K562 (cell line): Measurements from ENCODE around the gene GLDC. TPM values are rescaled to one million over a fixed set of nuclear protein-coding genes. Genes with fewer than 3 reads are reported as not detected.

Source experiments
- ATAC-seq: fragments of 200-7000 bp; cut with Tn5 transposase; 3 replicates; pipeline ENCODE4 v1.9.1; 2020; ENCODE audit warnings: moderate library complexity
- BruUV-seq: library from RNA; stranded (reverse); fragments of 400-500 nt; replicated peaks from 2 replicates; lab custom pipeline; 2021; lab: Mats Ljungman, UMichigan
- CTCF ChIA-PET: fragments of 300-600 bp; formaldehyde crosslinking; extraction: SDS; loops from one replicate; lab custom pipeline; 2021; ENCODE audit warnings: low intra/inter-chr PET ratio; lab: Yijun Ruan, JAX
- POLR2A ChIA-PET: fragments of 300-600, 350-650 bp; sonication (Branson Sonifier 250); formaldehyde crosslinking; extraction: SDS; loops from one replicate; lab custom pipeline; 2021; ENCODE audit warnings: antibody characterized with exemption, inconsistent platforms; lab: Yijun Ruan, JAX
- DNase-seq, 4 experiments: peaks; one replicate each; pipeline versions ENCODE4 v3.0.0 to v3.0.0-alpha.2; 2011 to 2018; ENCODE audit warnings: low spot score in 3 of 4, mixed read lengths in 3 of 4; ENCODE audit errors: extremely low read depth in 1 of 4
- FAIRE-seq: peaks from 2 replicates; lab custom pipeline; 2011; peaks lifted over from hg19 to GRCh38; lab: Jason Lieb, UNC
- H2AFZ ChIP-seq: 2 replicates; pipeline ENCODE4 v1.6.0; 2011; ENCODE audit warnings: low read depth, low read length, control low read depth, inconsistent platforms
- H3K27ac ChIP-seq: fragments of 200-600 bp; 3 replicates; pipeline ENCODE4 v1.8.0; 2011; ENCODE audit warnings: low read depth, mild to moderate bottlenecking, control low read depth, inconsistent platforms, low read length, moderate library complexity, mixed read lengths; ENCODE audit errors: extremely low read depth
- H3K27me3 ChIP-seq, 2 experiments: fragments of 300-600 bp in 1 of 2; 2 replicates in 1 of 2; 3 replicates in 1 of 2; pipeline versions ENCODE4 v1.6.0 to v1.8.0; 2011; ENCODE audit warnings: inconsistent platforms in 2 of 2, low read length in 2 of 2, mild to moderate bottlenecking in 1 of 2, mixed read lengths in 1 of 2, moderate library complexity in 1 of 2; ENCODE audit not compliant: control insufficient read depth in 2 of 2, insufficient read depth in 2 of 2
- H3K36me3 ChIP-seq: fragments of 300-600 bp; 3 replicates; pipeline ENCODE4 v1.8.0; 2011; ENCODE audit warnings: mild to moderate bottlenecking, low read length, inconsistent platforms; ENCODE audit not compliant: control insufficient read depth, insufficient read depth
- H3K4me1 ChIP-seq, 2 experiments: fragments of 200-600 bp in 1 of 2; replicated peaks in 1 of 2; 2 replicates in 1 of 2; 3 replicates in 1 of 2; pipeline versions ENCODE4 v1.5.1 to v1.8.0; 2011; ENCODE audit warnings: inconsistent platforms in 2 of 2, low read length in 2 of 2, mild to moderate bottlenecking in 1 of 2, mixed read lengths in 1 of 2, moderate library complexity in 1 of 2; ENCODE audit not compliant: control insufficient read depth in 2 of 2, insufficient read depth in 2 of 2
- H3K4me2 ChIP-seq: 2 replicates; pipeline ENCODE4 v1.6.1; 2011; ENCODE audit warnings: low read length, control low read depth, inconsistent platforms, mixed read lengths; ENCODE audit not compliant: insufficient read depth
- H3K4me3 ChIP-seq: fragments of 200-600 bp; sonication (generic), shearing (Covaris generic); 2 replicates; pipeline ENCODE4 v1.5.1; 2016; ENCODE audit warnings: control low read depth, inconsistent platforms
- H3K79me2 ChIP-seq: fragments of 200-600 bp; 3 replicates; pipeline ENCODE4 v1.8.0; 2011; ENCODE audit warnings: low read length, inconsistent platforms; ENCODE audit not compliant: control insufficient read depth, insufficient read depth
- H3K9ac ChIP-seq, 2 experiments: 2 replicates each; pipeline versions ENCODE4 v1.6.0 to v1.6.1; 2011; ENCODE audit warnings: low read depth in 2 of 2, low read length in 2 of 2, control low read depth in 1 of 2, inconsistent platforms in 1 of 2, mild to moderate bottlenecking in 1 of 2, mixed read lengths in 1 of 2; ENCODE audit not compliant: insufficient read depth in 1 of 2
- H3K9me1 ChIP-seq: one replicate; pipeline ENCODE4 v1.6.0; 2011; ENCODE audit warnings: inconsistent platforms, mild to moderate bottlenecking, low read length, moderate library complexity; ENCODE audit not compliant: control insufficient read depth, insufficient read depth
- H3K9me3 ChIP-seq: replicated peaks from 2 replicates; pipeline ENCODE4 v1.5.1; 2011; ENCODE audit warnings: low read depth, low read length, inconsistent platforms; ENCODE audit not compliant: control insufficient read depth, insufficient read depth
- H4K20me1 ChIP-seq: replicated peaks from 2 replicates; pipeline ENCODE4 v1.6.1; 2011; ENCODE audit warnings: low read length, inconsistent platforms, mixed read lengths; ENCODE audit not compliant: control insufficient read depth, insufficient read depth
- GATAD2B ChIP-seq: fragments of 450-650 bp; IDR thresholded peaks from 2 replicates; pipeline ENCODE4 v1.6.1; 2017; ENCODE audit warnings: mild to moderate bottlenecking, borderline replicate concordance
- HNRNPL ChIP-seq: fragments of 200-400 bp; formaldehyde crosslinking; IDR thresholded peaks from 2 replicates; pipeline ENCODE4 v1.6.1; 2017; ENCODE audit warnings: low read depth, mild to moderate bottlenecking, low read length
- HSF4 ChIP-seq: fragments of 250-450 bp; sonication (Bioruptor Pico); IDR thresholded peaks from 2 replicates; pipeline ENCODE4 v2.1.2; 2022; ENCODE audit warnings: mild to moderate bottlenecking, moderate library complexity, borderline replicate concordance
- MCM3 ChIP-seq: fragments of 450-650 bp; IDR thresholded peaks from 2 replicates; pipeline ENCODE4 v1.6.1; 2016
- RAD51 ChIP-seq: fragments of 450-650 bp; IDR thresholded peaks from 2 replicates; pipeline ENCODE4 v1.7.1; 2016; ENCODE audit warnings: low read depth, mild to moderate bottlenecking, borderline replicate concordance
- SAP30 ChIP-seq: fragments of 200-600 bp; sonication (generic); IDR thresholded peaks from 2 replicates; pipeline ENCODE4 v1.6.1; 2012; ENCODE audit warnings: borderline replicate concordance, low read depth, mild to moderate bottlenecking, moderate library complexity, low read length, control low read depth, inconsistent platforms; ENCODE audit not compliant: insufficient read depth, poor library complexity, severe bottlenecking
- SRF ChIP-seq, 2 experiments: fragments of 250-450, 450-650 bp in 1 of 2; sonication (Bioruptor Pico) in 1 of 2; sonication (generic) in 1 of 2; formaldehyde crosslinking; IDR thresholded peaks; 2 replicates each; pipeline versions ENCODE4 v1.5.0 to v1.5.1; 2020 to 2022; ENCODE audit warnings: mild to moderate bottlenecking in 1 of 2, missing genetic modification reagents in 1 of 2
- WHSC1 ChIP-seq: IDR thresholded peaks from one replicate; pipeline ENCODE4 v1.6.1; 2012; ENCODE audit warnings: low read length, control low read depth, inconsistent platforms
- ZFPM2 ChIP-seq: fragments of 250-450 bp; sonication (Bioruptor Pico); IDR thresholded peaks from 2 replicates; pipeline ENCODE4 v1.5.1; 2022; ENCODE audit warnings: mild to moderate bottlenecking
- ZNF197 ChIP-seq: fragments of 200-800 bp; sonication (Bioruptor generic); IDR thresholded peaks from 2 replicates; pipeline ENCODE4 v1.6.1; 2016; ENCODE audit warnings: low read depth, missing genetic modification characterization, missing compliant biosample characterization
- ZNF76 ChIP-seq: fragments of 250-450 bp; sonication (Bioruptor Pico); IDR thresholded peaks from 2 replicates; pipeline ENCODE4 v1.4.0; 2020; ENCODE audit warnings: mild to moderate bottlenecking, moderate library complexity, borderline replicate concordance
- WGBS: fragments of 100-300 bp; shearing (Covaris generic); methylation state at CpG from one replicate; pipeline ENCODE4 v1.1.6; 2016; ENCODE audit warnings: low coverage, mixed read lengths; ENCODE audit not compliant: insufficient coverage; ENCODE audit errors: missing lambda C conversion rate; 5-methylcytosine and 5-hydroxymethylcytosine counted together
- in situ Hi-C: fragments of 300-500 bp; cut with MboI; formaldehyde crosslinking; loops from 4 replicates; pipeline ENCODE4 v1.15.0; 2018; ENCODE audit warnings: inconsistent platforms, mixed read lengths
- intact Hi-C: fragments of 100-400 bp; cut with micrococcal nuclease; formaldehyde crosslinking; loops from 2 replicates; pipeline ENCODE4 v1.14.2; 2022
- polyA plus RNA-seq, 8 experiments: library from polyadenylated mRNA; depleted of rRNA in 4 of 8; stranded (reverse) in 5 of 8; unstranded in 3 of 8; fragments of >200 nt; fragmentation: Nextera tagmentation in 2 of 8; fragmentation: Illumina TruSeq in 1 of 8; extraction: Ambion mirVana in 2 of 8; extraction: Trizol in 1 of 8; gene quantifications; 2 replicates each; pipeline versions ENCODE4 v1.2.1 to v1.2.3, GENCODE V29; 2011 to 2014; ENCODE audit warnings: inconsistent platforms in 1 of 8, missing spikeins in 1 of 8
- total RNA-seq, 7 experiments: library from RNA; depleted of rRNA in 6 of 7; stranded (reverse); fragments of >200 nt in 6 of 7; fragmentation: Illumina TruSeq in 2 of 7; extraction: Trizol in 2 of 7; gene quantifications; 2 replicates each; pipeline versions ENCODE4 v1.2.1 to v1.2.3, GENCODE V29; 2011 to 2021; ENCODE audit warnings: low replicate concordance in 1 of 7
- TF ChIP-seq, protein P1 (sequence below), 2 experiments: fragments of 450-650 bp in 1 of 2; sonication (generic) in 1 of 2; formaldehyde crosslinking in 1 of 2; IDR thresholded peaks in 1 of 2; conservative IDR thresholded peaks in 1 of 2; 2 replicates each; pipeline versions ENCODE4 v1.6.1 to v1.8.1; 2016 to 2023; ENCODE audit warnings: mild to moderate bottlenecking in 2 of 2, moderate library complexity in 2 of 2, inconsistent platforms in 1 of 2, missing genetic modification reagents in 1 of 2
- TF ChIP-seq, protein P2 (sequence below): fragments of 250-450 bp; sonication (Bioruptor Pico); IDR thresholded peaks from 2 replicates; pipeline ENCODE4 v1.8.0; 2021; ENCODE audit warnings: moderate library complexity, mild to moderate bottlenecking, inconsistent platforms
- TF ChIP-seq, protein P3 (sequence below): sonication (generic); IDR thresholded peaks from 2 replicates; pipeline ENCODE4 v1.6.1; 2016

The GLDC gene
- total and polyA plus RNA-seq, 9 of the 15 experiments (the other 6 are each of a cell fraction or from before 2014, with no cell fraction given): 0.03 to 0.27 (median 0.08) TPM; not detected in 6

DNA sequence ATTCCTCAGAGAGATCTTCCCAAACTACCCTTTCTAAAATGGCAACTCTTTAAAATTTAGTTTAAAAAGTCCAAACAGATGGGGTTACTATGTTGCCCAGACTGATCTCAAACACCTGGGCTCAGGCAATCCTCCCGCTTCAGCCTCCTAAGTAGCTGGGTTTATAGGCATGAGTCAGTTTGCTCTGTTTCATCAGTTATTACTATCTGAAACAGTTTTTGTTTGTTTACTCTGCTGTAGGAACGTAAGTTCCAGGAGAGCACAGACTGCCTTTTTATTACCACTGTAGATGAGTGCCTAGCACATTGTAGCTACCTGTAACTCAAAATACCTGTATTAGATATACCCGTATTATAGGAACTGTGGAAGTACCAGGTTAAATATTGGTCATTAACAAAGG, 143.1 kb downstream of the GLDC start:
- intact Hi-C loops: no loop called here
- FAIRE-seq: no peak
- WGBS: 91% methylated on average over 3 of the region's 3 CpGs

More for the DNA sequence above, 143.1 kb downstream of the GLDC start:
- Histone ChIP-seq H3K4me3 (no peak overlapping the region), H4K20me1 (no peaks in the 10 kb centered on the region), H2AFZ (no peak overlapping the region), H3K4me1 (no peaks in the 10 kb centered on the region), H3K9me3 (no peaks in the 10 kb centered on the region), H3K27ac (no peak overlapping the region), H3K79me2 (no peaks in the 10 kb centered on the region), H3K27me3 (no peaks in the 10 kb centered on the region), H3K9me1 (no peaks in the 10 kb centered on the region), H3K4me2 (no peak overlapping the region), H3K36me3 (peaks cover 61% of the 10 kb centered on the region), H3K9ac (no peak overlapping the region)
- CTCF ChIA-PET: no interaction called here
- no peak for DNase-seq
- ATAC-seq: no peak
- TF ChIP-seq SRF (CRISPR knock-in tag; IDR thresholded peaks at IDR 0.05): no peak
- TF ChIP-seq WHSC1: no peak
- TF ChIP-seq, protein P1, sequence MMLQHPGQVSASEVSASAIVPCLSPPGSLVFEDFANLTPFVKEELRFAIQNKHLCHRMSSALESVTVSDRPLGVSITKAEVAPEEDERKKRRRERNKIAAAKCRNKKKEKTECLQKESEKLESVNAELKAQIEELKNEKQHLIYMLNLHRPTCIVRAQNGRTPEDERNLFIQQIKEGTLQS (IDR thresholded peaks at IDR 0.05): no peak
- TF ChIP-seq, protein P1 (CRISPR knock-in tag; conservative IDR thresholded peaks at IDR 0.05): no peak
- TF ChIP-seq, protein P2, sequence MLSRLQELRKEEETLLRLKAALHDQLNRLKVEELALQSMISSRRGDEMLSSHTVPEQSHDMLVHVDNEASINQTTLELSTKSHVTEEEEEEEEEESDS: no peak
- no peak for TF ChIP-seq RAD51
- TF ChIP-seq GATAD2B: no peak
- no peak for TF ChIP-seq ZNF76 (CRISPR knock-in tag)
- no peak for TF ChIP-seq MCM3
- TF ChIP-seq ZNF197 (CRISPR knock-in tag): no peak
- TF ChIP-seq SAP30: no peak
- TF ChIP-seq, protein P3, sequence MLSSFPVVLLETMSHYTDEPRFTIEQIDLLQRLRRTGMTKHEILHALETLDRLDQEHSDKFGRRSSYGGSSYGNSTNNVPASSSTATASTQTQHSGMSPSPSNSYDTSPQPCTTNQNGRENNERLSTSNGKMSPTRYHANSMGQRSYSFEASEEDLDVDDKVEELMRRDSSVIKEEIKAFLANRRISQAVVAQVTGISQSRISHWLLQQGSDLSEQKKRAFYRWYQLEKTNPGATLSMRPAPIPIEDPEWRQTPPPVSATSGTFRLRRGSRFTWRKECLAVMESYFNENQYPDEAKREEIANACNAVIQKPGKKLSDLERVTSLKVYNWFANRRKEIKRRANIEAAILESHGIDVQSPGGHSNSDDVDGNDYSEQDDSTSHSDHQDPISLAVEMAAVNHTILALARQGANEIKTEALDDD: no peak
- no peak for TF ChIP-seq ZFPM2 (CRISPR knock-in tag)
- no peak for TF ChIP-seq HSF4 (CRISPR knock-in tag)
- no peak for TF ChIP-seq HNRNPL
- no TSS peak for BruUV-seq
- POLR2A ChIA-PET: no interaction called here
- in situ Hi-C loops: no loop called here
